ENCODE measurements around the gene MS4A13. TPM values are rescaled to one million over a fixed set of nuclear protein-coding genes. Genes with fewer than 3 reads are reported as not detected.
"Not testable (repeated sequence)": the region's sequence is repeated elsewhere in the genome, so short reads cannot be mapped to it uniquely, and the experiment has no call there.

Gene MS4A13
- total RNA-seq, 4 donors from 2014 or later, result not detected

GRCh38 chr11:60500276-60500910, 14.8 kb upstream of the MS4A13 start:
- H3K27ac ChIP-seq, result peak overlapping the region in 1 of 4 donors; percentile 27

GRCh38 chr11:60502221-60502775, 12.9 kb upstream of the MS4A13 start:
- Histone ChIP-seq H3K36me3 (no peaks in the 10 kb centered on the region), H3K27ac (peak overlapping the region in 3 of 4 donors; percentile 45 to 74 (median 68)), H3K4me1 (peaks cover 0 to 17% (median 0%) of the 10 kb centered on the region in 4 donors), H3K9me3 (no peaks in the 10 kb centered on the region), H3K27me3 (no peaks in the 10 kb centered on the region), H3K4me3 (no peak overlapping the region)
- peak in 1 of 3 donors; percentile 69 for DNase-seq
- TF ChIP-seq POLR2A (IDR thresholded peaks at IDR 0.05), result no peak
- no peak for TF ChIP-seq CTCF (IDR thresholded peaks at IDR 0.05)

More at GRCh38 chr11:60500276-60500910, 14.8 kb upstream of the MS4A13 start:
- no peak for DNase-seq
- H3K9me3 ChIP-seq, result no peaks in the 10 kb centered on the region
- peaks cover 0 to 17% (median 0%) of the 10 kb centered on the region in 4 donors for H3K4me1 ChIP-seq
- no peak for TF ChIP-seq POLR2A (IDR thresholded peaks at IDR 0.05)
- TF ChIP-seq CTCF (IDR thresholded peaks at IDR 0.05), result peak in 3 of 6 experiments; percentile 19 to 39 (median 22)
- H3K36me3 ChIP-seq, result no peaks in the 10 kb centered on the region
- no peaks in the 10 kb centered on the region for H3K27me3 ChIP-seq
- no peak overlapping the region for H3K4me3 ChIP-seq

- Histone ChIP-seq H3K4me1 (peaks cover 0 to 17% (median 0%) of the 10 kb centered on the region in 4 donors), H3K36me3 (no peaks in the 10 kb centered on the region), H3K27ac (peak overlapping the region in 2 of 4 donors; percentile 48 to 55), H3K27me3 (no peaks in the 10 kb centered on the region), H3K9me3 (no peaks in the 10 kb centered on the region), H3K4me3 (no peak overlapping the region)
- TF ChIP-seq CTCF (IDR thresholded peaks at IDR 0.05), result no peak
- TF ChIP-seq POLR2A (IDR thresholded peaks at IDR 0.05), result no peak
- DNase-seq, result peak in 1 of 3 donors; percentile 69
Measured at GRCh38 chr11:60504219-60504905, 10.8 kb upstream of the MS4A13 start.

GRCh38 chr11:60509609-60510008, 5.6 kb upstream of the MS4A13 start:
- H3K4me3 ChIP-seq, H3K9me3 ChIP-seq, H3K27me3 ChIP-seq: not testable (repeated sequence)

GRCh38 chr11:60510209-60510608, 5.0 kb upstream of the MS4A13 start:
- not testable (repeated sequence) for H3K4me3 ChIP-seq, H3K4me1 ChIP-seq, H3K36me3 ChIP-seq, H3K9me3 ChIP-seq, DNase-seq, H3K27ac ChIP-seq, H3K27me3 ChIP-seq

More at GRCh38 chr11:60509609-60510008, 5.6 kb upstream of the MS4A13 start:
- not testable (repeated sequence) for DNase-seq, H3K36me3 ChIP-seq, H3K27ac ChIP-seq, H3K4me1 ChIP-seq

- TF ChIP-seq CTCF (IDR thresholded peaks at IDR 0.05) (no peak), POLR2A (IDR thresholded peaks at IDR 0.05) (no peak)
- H3K27me3 ChIP-seq, result no peaks in the 10 kb centered on the region
- no peaks in the 10 kb centered on the region for H3K9me3 ChIP-seq
- H3K36me3 ChIP-seq, result no peaks in the 10 kb centered on the region
- H3K4me3 ChIP-seq, result no peak overlapping the region
- no peak overlapping the region for H3K27ac ChIP-seq
- H3K4me1 ChIP-seq, result no peaks in the 10 kb centered on the region
- no peak for DNase-seq
Measured at GRCh38 chr11:60511393-60511792, 3.8 kb upstream of the MS4A13 start.

All from Peyer's patch (tissue), 4 donors.